PC-9 (cell line): ENCODE data around the gene CYB5D1. TPM values are rescaled to one million over a fixed set of nuclear protein-coding genes. Genes with fewer than 3 reads are reported as not detected.

Experiments
- BruUV-seq: library from RNA; stranded (reverse); fragments of 400-500 nt; replicated peaks from 2 replicates; lab custom pipeline; 2021; lab: Mats Ljungman, UMichigan
- CTCF ChIA-PET: fragments of 300-600 bp; sonication (Branson Sonifier 250); formaldehyde crosslinking; loops from one replicate; lab custom pipeline; 2022; ENCODE audit warnings: antibody characterized with exemption; lab: Charles Lee
- POLR2A ChIA-PET: fragments of 300-600 bp; sonication (Branson Sonifier 250); formaldehyde crosslinking; loops from one replicate; lab custom pipeline; 2022; ENCODE audit warnings: antibody characterized with exemption; ENCODE audit not compliant: unreplicated experiment; lab: Charles Lee
- DNase-seq, 2 experiments: peaks; one replicate each; pipeline versions ENCODE4 v3.0.0 to v3.0.0-alpha.2; 2015 to 2022; ENCODE audit warnings: mixed read lengths in 1 of 2
- H2AFZ ChIP-seq: fragments of 200-600 bp; sonication (generic); 2 replicates; pipeline ENCODE4 v1.8.1; 2017; ENCODE audit warnings: antibody characterized with exemption
- H3F3A ChIP-seq: fragments of 200-600 bp; sonication (generic); 2 replicates; pipeline ENCODE4 v1.8.1; 2017; ENCODE audit warnings: antibody characterized with exemption, mild to moderate bottlenecking, low read depth; ENCODE audit not compliant: insufficient read depth
- H3K27ac ChIP-seq: fragments of 200-600 bp; sonication (generic); 2 replicates; pipeline ENCODE4 v1.6.1; 2016; ENCODE audit warnings: mixed run types
- H3K27me3 ChIP-seq: fragments of 200-600 bp; sonication (generic); 2 replicates; pipeline ENCODE4 v1.6.1; 2016; ENCODE audit warnings: low read depth, mixed run types; ENCODE audit not compliant: insufficient read depth
- H3K36me3 ChIP-seq: fragments of 200-600 bp; sonication (generic); 2 replicates; pipeline ENCODE4 v1.6.1; 2016; ENCODE audit warnings: low read depth, mixed run types
- H3K4me1 ChIP-seq: fragments of 200-600 bp; sonication (generic); replicated peaks from 2 replicates; pipeline ENCODE4 v1.6.1; 2016; ENCODE audit warnings: mixed run types; ENCODE audit not compliant: insufficient read depth
- H3K4me2 ChIP-seq: fragments of 200-600 bp; sonication (generic); 2 replicates; pipeline ENCODE4 v1.6.1; 2017; ENCODE audit warnings: mixed run types
- H3K4me3 ChIP-seq: fragments of 200-600 bp; sonication (generic); 2 replicates; pipeline ENCODE4 v1.6.1; 2016; ENCODE audit warnings: mixed run types
- H3K79me2 ChIP-seq: fragments of 200-600 bp; sonication (generic); 2 replicates; pipeline ENCODE4 v1.6.1; 2017; ENCODE audit warnings: low read depth, mixed run types
- H3K9me2 ChIP-seq: fragments of 200-600 bp; sonication (generic); 2 replicates; pipeline ENCODE4 v1.8.1; 2017; ENCODE audit warnings: mild to moderate bottlenecking; ENCODE audit not compliant: insufficient read depth
- H3K9me3 ChIP-seq: fragments of 200-600 bp; sonication (generic); 2 replicates; pipeline ENCODE4 v1.8.1; 2016; ENCODE audit warnings: low read depth; ENCODE audit not compliant: insufficient read depth
- H4K20me1 ChIP-seq: fragments of 200-600 bp; sonication (generic); 2 replicates; pipeline ENCODE4 v1.8.1; 2017; ENCODE audit not compliant: insufficient read depth
- CTCF ChIP-seq: fragments of 200-600 bp; sonication (generic); conservative IDR thresholded peaks from 2 replicates; pipeline ENCODE4 v1.6.1; 2017; ENCODE audit warnings: mixed run types, antibody characterized with exemption, mild to moderate bottlenecking, moderate library complexity
- EZH2 ChIP-seq: fragments of 200-600 bp; sonication (generic); IDR thresholded peaks from 2 replicates; pipeline ENCODE4 v1.8.0; 2017; ENCODE audit warnings: antibody characterized with exemption, low read depth
- intact Hi-C: fragments of 100-400 bp; cut with micrococcal nuclease; formaldehyde crosslinking; loops from one replicate; pipeline ENCODE4 v1.10.0; 2022; ENCODE audit not compliant: unreplicated experiment
- total RNA-seq: library from RNA; stranded (reverse); gene quantifications from 2 replicates; pipeline ENCODE4 v1.2.3, GENCODE V29; 2021

The CYB5D1 gene
- total RNA-seq, 1 experiment from 2014 or later = 22.0 TPM

GRCh38 chr17:7875804-7876370, 18.1 kb downstream of the CYB5D1 start:
- no peak overlapping the region for H3K27ac ChIP-seq
- intact Hi-C loops = no loop called here
- no peaks in the 10 kb centered on the region for H3K9me2 ChIP-seq
- CTCF ChIA-PET = no interaction called here
- H3K4me2 ChIP-seq = no peak overlapping the region
- TF ChIP-seq CTCF (no peak), EZH2 (no peak)
- no peaks in the 10 kb centered on the region for H3K36me3 ChIP-seq
- no peaks in the 10 kb centered on the region for H3K9me3 ChIP-seq
- H3K27me3 ChIP-seq = no peaks in the 10 kb centered on the region
- H2AFZ ChIP-seq = no peak overlapping the region
- no TSS peak for BruUV-seq
- H3K4me1 ChIP-seq = no peaks in the 10 kb centered on the region
- POLR2A ChIA-PET = no interaction called here
- no peaks in the 10 kb centered on the region for H3F3A ChIP-seq
- H3K79me2 ChIP-seq = no peaks in the 10 kb centered on the region
- no peak for DNase-seq
- H3K4me3 ChIP-seq = no peak overlapping the region
- no peaks in the 10 kb centered on the region for H4K20me1 ChIP-seq

- intact Hi-C loops = no loop called here
- Histone ChIP-seq H3K36me3 (no peaks in the 10 kb centered on the region), H3K27me3 (no peaks in the 10 kb centered on the region), H3K9me3 (no peaks in the 10 kb centered on the region), H3K9me2 (no peaks in the 10 kb centered on the region), H3K4me3 (no peak overlapping the region), H2AFZ (no peak overlapping the region), H3K4me1 (peaks cover 3% of the 10 kb centered on the region; the same call in 1 of the 2 replicates), H3K27ac (no peak overlapping the region), H4K20me1 (no peaks in the 10 kb centered on the region), H3F3A (no peaks in the 10 kb centered on the region), H3K4me2 (no peak overlapping the region), H3K79me2 (no peaks in the 10 kb centered on the region)
- no TSS peak for BruUV-seq
- ChIA-PET POLR2A (interaction anchor here (0.6 kb wide), 1 partner anchor 251 kb away, joined by 5 read pairs; the partner anchor contains the start of gene SAT2), CTCF (no interaction called here)
- DNase-seq = no peak
- TF ChIP-seq EZH2 (no peak), CTCF (no peak)
Observed at GRCh38 chr17:7878234-7878633, 20.4 kb downstream of the CYB5D1 start.

GRCh38 chr17:7880076-7880868, 22.5 kb downstream of the CYB5D1 start:
- H3K9me3 ChIP-seq = no peaks in the 10 kb centered on the region
- TF ChIP-seq CTCF (no peak), EZH2 (no peak)
- no peaks in the 10 kb centered on the region for H3K27me3 ChIP-seq
- no peaks in the 10 kb centered on the region for H4K20me1 ChIP-seq
- no TSS peak for BruUV-seq
- no peaks in the 10 kb centered on the region for H3K36me3 ChIP-seq
- H2AFZ ChIP-seq = no peak overlapping the region
- peaks cover 10% of the 10 kb centered on the region; the same call in 1 of the 2 replicates for H3K4me1 ChIP-seq
- H3K4me2 ChIP-seq = no peak overlapping the region
- ChIA-PET CTCF (no interaction called here), POLR2A (no interaction called here)
- H3K79me2 ChIP-seq = no peaks in the 10 kb centered on the region
- no peaks in the 10 kb centered on the region for H3F3A ChIP-seq
- no peaks in the 10 kb centered on the region for H3K9me2 ChIP-seq
- no peak for DNase-seq
- intact Hi-C loops = loop anchor here (10.0 kb wide), 1 partner anchor 295 kb away; the partner anchor contains the start of gene MPDU1
- no peak overlapping the region for H3K4me3 ChIP-seq
- H3K27ac ChIP-seq = no peak overlapping the region
